SJCRH30 (cell line): Measurements from ENCODE around the gene MAEL. TPM values are rescaled to one million over a fixed set of nuclear protein-coding genes. Genes with fewer than 3 reads are reported as not detected.

Source experiments
- DNase-seq, 2 experiments: peaks; one replicate each; pipeline ENCODE4 v3.0.0-alpha.2; 2015 to 2020
- H3K27ac ChIP-seq: fragments of 250-450 bp; sonication (Bioruptor Pico); 2 replicates; pipeline ENCODE4 v1.5.1; 2020; ENCODE audit warnings: mild to moderate bottlenecking, moderate library complexity
- H3K27me3 ChIP-seq: fragments of 250-450 bp; sonication (Bioruptor Pico); 2 replicates; pipeline ENCODE4 v1.5.1; 2020; ENCODE audit warnings: mild to moderate bottlenecking, moderate library complexity
- H3K36me3 ChIP-seq: fragments of 250-450 bp; sonication (Bioruptor Pico); 2 replicates; pipeline ENCODE4 v1.5.1; 2020; ENCODE audit warnings: mild to moderate bottlenecking, moderate library complexity
- H3K4me1 ChIP-seq: fragments of 250-450 bp; sonication (Bioruptor Pico); 2 replicates; pipeline ENCODE4 v1.5.1; 2020; ENCODE audit warnings: mild to moderate bottlenecking, moderate library complexity
- H3K4me3 ChIP-seq: fragments of 250-450 bp; sonication (Bioruptor Pico); 2 replicates; pipeline ENCODE4 v1.5.1; 2020; ENCODE audit warnings: mild to moderate bottlenecking, moderate library complexity
- H3K9me3 ChIP-seq: fragments of 250-450 bp; sonication (Bioruptor Pico); replicated peaks from 2 replicates; pipeline ENCODE4 v1.5.1; 2020; ENCODE audit warnings: mild to moderate bottlenecking, moderate library complexity
- total RNA-seq: library from RNA; depleted of rRNA; stranded (reverse); fragments of >200 nt; shearing (Covaris generic); gene quantifications from 2 replicates; pipeline ENCODE4 v1.2.3, GENCODE V29; 2014

Gene MAEL
- total RNA-seq, 1 experiment from 2014 or later: not detected

DNA sequence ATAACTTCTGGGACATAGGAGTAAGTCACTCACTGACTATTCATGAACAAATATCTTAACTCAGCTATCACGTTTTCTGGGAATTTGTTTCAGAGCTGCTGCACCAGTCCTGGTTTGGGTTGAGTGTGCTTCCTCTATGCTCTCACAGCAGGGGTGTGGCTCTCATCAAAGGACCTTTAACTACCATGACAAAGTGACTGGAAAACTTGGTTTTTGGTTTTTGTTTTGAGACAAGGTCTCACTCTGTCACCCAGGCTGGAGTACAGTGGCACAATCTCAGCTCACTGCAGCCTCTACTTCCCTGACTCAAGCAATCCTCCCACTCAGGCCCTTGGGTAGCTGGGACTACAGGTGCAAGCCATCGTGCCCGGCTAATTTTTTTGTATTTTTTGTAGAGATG lies 17.8 kb upstream of the MAEL start:
- DNase-seq: no peak
- H3K27ac ChIP-seq: no peak overlapping the region
- no peaks in the 10 kb centered on the region for H3K9me3 ChIP-seq
- H3K36me3 ChIP-seq: no peaks in the 10 kb centered on the region
- no peaks in the 10 kb centered on the region for H3K4me1 ChIP-seq
- no peak overlapping the region for H3K4me3 ChIP-seq
- no peaks in the 10 kb centered on the region; the same call in 1 of the 2 replicates for H3K27me3 ChIP-seq

- H3K27me3 ChIP-seq: no peaks in the 10 kb centered on the region; the same call in 1 of the 2 replicates
- H3K4me3 ChIP-seq: no peak overlapping the region
- no peak for DNase-seq
- no peak overlapping the region for H3K27ac ChIP-seq
- H3K4me1 ChIP-seq: no peaks in the 10 kb centered on the region
- no peaks in the 10 kb centered on the region for H3K36me3 ChIP-seq
- no peaks in the 10 kb centered on the region for H3K9me3 ChIP-seq
Observed at GRCh38 chr1:166972193-166972592, 16.9 kb upstream of the MAEL start.

DNA sequence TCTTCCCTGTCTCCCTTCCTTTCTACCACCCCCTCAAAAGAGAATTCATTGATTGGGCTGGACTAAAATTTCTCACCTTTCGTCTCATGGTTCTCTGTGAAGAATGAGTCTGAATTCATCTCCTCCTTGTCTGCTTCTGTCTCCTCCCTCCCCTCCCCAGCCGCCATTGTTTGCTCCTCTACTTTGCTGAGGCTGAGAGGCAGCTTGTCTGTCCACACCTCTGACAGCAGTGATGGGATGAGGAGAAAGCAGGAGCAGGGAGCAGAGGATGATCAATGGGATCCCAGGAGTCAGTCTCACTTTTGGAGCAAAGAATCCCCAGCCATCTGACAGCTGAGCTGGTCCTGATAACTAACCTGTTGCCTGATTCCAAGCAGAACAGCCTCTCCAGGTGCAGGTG lies 16.3 kb upstream of the MAEL start:
- Histone ChIP-seq H3K4me1 (no peaks in the 10 kb centered on the region), H3K4me3 (no peak overlapping the region), H3K9me3 (no peaks in the 10 kb centered on the region), H3K27me3 (no peaks in the 10 kb centered on the region; the same call in 1 of the 2 replicates), H3K36me3 (no peaks in the 10 kb centered on the region), H3K27ac (no peak overlapping the region)
- DNase-seq: no peak

DNA sequence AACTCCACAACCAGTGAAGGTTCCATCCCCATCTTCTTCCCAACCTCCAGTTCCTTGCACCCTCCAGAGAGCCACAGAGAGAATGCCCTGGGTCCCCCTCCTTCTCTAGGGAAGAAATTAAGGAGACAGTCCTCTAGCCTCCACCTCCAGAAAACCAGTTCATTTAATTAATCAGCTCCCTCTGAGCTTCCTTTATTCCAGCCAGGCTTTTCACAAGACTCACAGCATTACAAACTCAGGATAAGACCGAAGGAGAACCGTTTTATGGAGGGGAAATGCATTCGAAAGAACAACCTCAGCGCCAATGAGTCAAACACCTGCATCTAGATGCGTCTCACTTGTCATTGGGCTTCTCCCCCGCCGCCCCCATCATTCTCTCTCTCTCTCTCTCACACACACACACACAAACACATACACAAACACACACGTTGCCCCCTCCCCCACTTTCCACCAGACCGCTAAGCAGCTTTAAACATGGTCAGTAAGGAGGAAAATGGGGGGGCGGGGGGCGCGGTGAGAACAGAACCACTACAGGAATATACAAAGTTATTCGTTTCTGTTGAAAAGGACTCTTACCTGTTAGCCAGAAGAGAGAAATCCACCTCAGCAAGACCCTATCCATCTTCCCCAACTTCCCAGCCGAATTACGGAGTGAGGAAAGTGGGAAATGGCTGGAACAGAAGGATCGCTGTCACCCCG lies 14.3 kb upstream of the MAEL start:
- Histone ChIP-seq H3K9me3 (no peaks in the 10 kb centered on the region), H3K27me3 (no peaks in the 10 kb centered on the region; the same call in 1 of the 2 replicates), H3K4me1 (no peaks in the 10 kb centered on the region), H3K4me3 (peak overlapping the region; percentile 45), H3K27ac (no peak overlapping the region), H3K36me3 (no peaks in the 10 kb centered on the region)
- no peak for DNase-seq

- Histone ChIP-seq H3K4me1 (no peaks in the 10 kb centered on the region), H3K27me3 (no peaks in the 10 kb centered on the region; the same call in 1 of the 2 replicates), H3K4me3 (peak within 1 kb of the TSS; percentile 63), H3K36me3 (no peaks in the 10 kb centered on the region), H3K27ac (no peak within 1 kb of the TSS), H3K9me3 (no peaks in the 10 kb centered on the region)
- DNase-seq: peak; percentile 19 to 44
Observed at GRCh38 chr1:166975361-166976129, 13.5 kb upstream of the MAEL start, which contains the start of gene ILDR2. ILDR2 (minus strand) TSS chr1:166975540; CDS start chr1:166975268, 272 bp downstream.

DNA sequence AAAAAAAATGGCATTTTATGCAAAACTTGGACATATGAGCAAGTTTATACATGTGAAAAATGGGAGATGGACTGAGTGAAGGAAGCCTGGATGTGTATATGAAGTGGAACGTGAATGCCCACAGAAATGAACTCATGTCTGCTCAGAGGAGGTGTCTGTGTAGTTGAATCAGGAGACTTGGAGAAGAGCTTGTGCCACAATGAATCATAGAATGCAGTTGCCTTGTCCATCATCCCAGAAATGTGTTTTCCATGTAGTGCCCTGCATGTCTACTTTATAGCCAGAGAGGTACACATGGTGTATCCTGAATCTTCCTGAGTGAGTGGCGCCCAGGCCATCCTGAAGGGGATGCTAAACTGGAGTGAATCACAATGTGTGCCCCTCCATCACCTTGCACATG lies 11.1 kb upstream of the MAEL start:
- no peak for DNase-seq
- no peak overlapping the region for H3K4me3 ChIP-seq
- H3K36me3 ChIP-seq: no peaks in the 10 kb centered on the region
- H3K27me3 ChIP-seq: no peaks in the 10 kb centered on the region; the same call in 1 of the 2 replicates
- H3K9me3 ChIP-seq: no peaks in the 10 kb centered on the region
- no peak overlapping the region for H3K27ac ChIP-seq
- no peaks in the 10 kb centered on the region for H3K4me1 ChIP-seq

DNA sequence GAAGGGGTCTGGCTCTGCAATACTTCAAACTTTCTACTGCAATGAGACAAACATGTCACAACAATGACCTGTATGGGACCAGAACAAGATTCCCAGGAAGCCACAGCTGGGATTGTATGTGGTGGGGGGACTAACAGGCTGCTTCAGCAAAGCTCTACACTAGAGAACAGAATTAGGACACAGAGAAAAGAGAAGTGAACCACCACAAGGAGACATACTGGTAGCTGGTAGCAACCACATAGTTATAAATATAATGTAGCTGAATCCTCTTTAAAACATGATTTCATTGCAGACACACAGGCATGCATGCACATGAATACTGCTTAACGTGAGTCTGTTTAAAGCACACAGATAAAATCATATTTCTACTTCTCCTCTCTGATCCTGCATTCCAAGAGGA lies 10.3 kb upstream of the MAEL start:
- no peak for DNase-seq
- Histone ChIP-seq H3K36me3 (no peaks in the 10 kb centered on the region), H3K9me3 (no peaks in the 10 kb centered on the region), H3K27ac (no peak overlapping the region), H3K4me1 (no peaks in the 10 kb centered on the region), H3K27me3 (no peaks in the 10 kb centered on the region; the same call in 1 of the 2 replicates), H3K4me3 (no peak overlapping the region)

DNA sequence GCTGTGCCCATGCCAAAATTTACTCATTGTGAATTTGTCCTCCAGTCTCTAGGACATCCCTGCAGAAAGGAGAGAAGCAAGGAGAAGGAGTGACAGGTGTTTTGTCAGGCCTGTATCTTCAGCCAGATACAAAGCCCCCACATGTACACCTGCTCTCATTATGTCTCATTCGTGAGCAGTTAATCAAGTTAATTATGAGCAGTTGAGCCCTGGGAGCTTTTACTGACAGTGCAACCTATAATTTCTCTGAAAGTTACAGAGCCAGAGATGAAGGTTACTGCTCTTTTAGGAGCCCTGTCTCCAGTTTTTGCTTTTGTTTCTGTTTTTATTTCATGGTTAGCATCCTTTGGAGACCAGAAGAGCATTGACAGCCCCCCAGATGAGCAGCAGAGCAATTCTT lies 8.7 kb upstream of the MAEL start:
- Histone ChIP-seq H3K36me3 (no peaks in the 10 kb centered on the region), H3K27ac (no peak overlapping the region), H3K4me3 (no peak overlapping the region), H3K4me1 (no peaks in the 10 kb centered on the region), H3K9me3 (no peaks in the 10 kb centered on the region), H3K27me3 (no peaks in the 10 kb centered on the region; the same call in 1 of the 2 replicates)
- DNase-seq: no peak

- no peaks in the 10 kb centered on the region; the same call in 1 of the 2 replicates for H3K27me3 ChIP-seq
- H3K27ac ChIP-seq: no peak overlapping the region
- no peaks in the 10 kb centered on the region for H3K4me1 ChIP-seq
Observed at GRCh38 chr1:166980818-166981217, 8.3 kb upstream of the MAEL start.

DNA sequence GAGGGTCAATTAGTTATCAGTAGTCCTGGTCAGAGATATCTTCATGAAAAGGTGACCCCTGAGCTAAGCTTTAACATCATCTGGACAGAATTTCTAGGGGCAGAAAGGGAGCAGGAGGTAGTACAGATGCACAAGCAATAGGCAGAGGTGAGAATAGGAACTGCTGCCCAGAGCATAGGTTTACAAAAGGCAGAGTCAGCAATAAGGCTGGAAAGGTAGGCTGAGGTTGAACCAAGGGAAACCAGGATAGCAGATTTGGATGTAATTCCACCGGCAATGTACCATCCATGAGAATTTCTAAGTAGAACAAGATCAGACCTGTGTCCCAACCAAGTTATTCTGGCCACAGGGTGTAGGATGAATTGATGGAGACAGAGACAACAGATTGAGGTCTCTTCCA lies 7.5 kb upstream of the MAEL start:
- no peak overlapping the region for H3K27ac ChIP-seq
- H3K36me3 ChIP-seq: no peaks in the 10 kb centered on the region
- no peaks in the 10 kb centered on the region for H3K9me3 ChIP-seq
- no peaks in the 10 kb centered on the region for H3K27me3 ChIP-seq
- no peak for DNase-seq
- no peaks in the 10 kb centered on the region for H3K4me1 ChIP-seq
- H3K4me3 ChIP-seq: no peak overlapping the region

More at GRCh38 chr1:166980818-166981217, 8.3 kb upstream of the MAEL start:
- no peak for DNase-seq
- H3K4me3 ChIP-seq: no peak overlapping the region
- no peaks in the 10 kb centered on the region for H3K36me3 ChIP-seq
- H3K9me3 ChIP-seq: no peaks in the 10 kb centered on the region

- no peaks in the 10 kb centered on the region for H3K36me3 ChIP-seq
- no peaks in the 10 kb centered on the region for H3K4me1 ChIP-seq
- DNase-seq: no peak
- no peaks in the 10 kb centered on the region for H3K9me3 ChIP-seq
- no peak overlapping the region for H3K27ac ChIP-seq
- H3K4me3 ChIP-seq: no peak overlapping the region
- H3K27me3 ChIP-seq: 0 out of 2 replicates have a peak, but pooled peaks cover 3% of the 10 kb centered on the region
Observed at GRCh38 chr1:166999075-166999474, 10.0 kb downstream of the MAEL start.

DNA sequence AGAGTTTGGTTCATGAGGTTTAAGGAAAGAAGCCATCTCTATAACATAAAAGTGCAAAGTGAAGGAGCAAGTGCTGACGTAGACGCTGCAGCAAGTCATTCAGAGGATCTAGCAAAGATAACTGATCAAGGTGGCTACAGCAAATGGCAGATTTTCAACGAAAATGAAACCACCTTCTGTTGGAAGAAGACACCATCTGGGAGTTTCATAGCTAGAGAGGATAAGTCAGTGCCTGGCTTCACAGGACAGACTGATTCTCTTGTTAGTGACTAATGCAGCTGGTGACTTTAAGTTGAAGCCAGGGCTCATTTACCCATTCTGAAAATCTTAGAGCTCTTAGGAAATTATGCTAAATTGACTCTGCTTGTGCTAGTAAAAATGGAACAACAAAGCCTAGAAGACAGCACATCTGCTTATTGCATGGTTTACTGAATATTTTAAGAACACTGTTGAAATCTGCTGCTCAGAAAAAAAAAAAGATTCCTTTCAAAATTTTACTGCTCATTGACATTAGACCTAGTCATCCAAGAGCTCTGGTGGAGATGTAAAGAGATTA lies 10.5 kb downstream of the MAEL start:
- H3K4me1 ChIP-seq: no peaks in the 10 kb centered on the region
- no peaks in the 10 kb centered on the region for H3K36me3 ChIP-seq
- H3K27ac ChIP-seq: no peak overlapping the region
- H3K27me3 ChIP-seq: 0 out of 2 replicates have a peak, but pooled peaks cover 3% of the 10 kb centered on the region
- no peak overlapping the region for H3K4me3 ChIP-seq
- no peak for DNase-seq
- no peaks in the 10 kb centered on the region for H3K9me3 ChIP-seq

GRCh38 chr1:167000546-167000945 lies 11.5 kb downstream of the MAEL start:
- Histone ChIP-seq H3K4me1 (no peaks in the 10 kb centered on the region), H3K27me3 (0 out of 2 replicates have a peak, but pooled peaks cover 3% of the 10 kb centered on the region), H3K36me3 (no peaks in the 10 kb centered on the region), H3K9me3 (no peaks in the 10 kb centered on the region), H3K27ac (no peak overlapping the region), H3K4me3 (no peak overlapping the region)
- no peak for DNase-seq

DNA sequence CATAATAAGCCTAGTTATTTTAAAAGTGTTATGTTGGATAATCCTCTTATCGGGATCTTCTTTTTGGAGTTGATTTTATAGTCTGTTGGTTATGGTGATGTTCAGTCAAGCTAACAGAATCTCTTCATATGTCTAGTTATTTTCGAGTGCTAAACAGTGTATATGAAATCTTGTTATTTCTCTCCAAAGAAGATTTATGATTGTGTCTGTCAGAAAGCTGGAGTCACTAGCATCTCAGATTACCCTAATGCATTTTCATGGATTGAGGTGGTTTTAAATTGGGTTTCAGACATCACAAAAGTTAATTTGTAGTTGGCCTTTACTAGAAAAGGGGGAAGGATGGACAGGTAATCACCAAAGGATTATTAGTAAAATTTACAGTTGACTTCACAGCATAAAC lies 13.3 kb downstream of the MAEL start:
- Histone ChIP-seq H3K27me3 (0 out of 2 replicates have a peak, but pooled peaks cover 3% of the 10 kb centered on the region), H3K27ac (no peak overlapping the region)

GRCh38 chr1:167003711-167004110 lies 14.6 kb downstream of the MAEL start:
- no peak overlapping the region for H3K4me3 ChIP-seq
- DNase-seq: no peak
- H3K4me1 ChIP-seq: no peaks in the 10 kb centered on the region
- H3K27me3 ChIP-seq: no peaks in the 10 kb centered on the region
- no peak overlapping the region for H3K27ac ChIP-seq
- H3K36me3 ChIP-seq: no peaks in the 10 kb centered on the region
- no peaks in the 10 kb centered on the region for H3K9me3 ChIP-seq

More for the DNA sequence above, 13.3 kb downstream of the MAEL start:
- H3K9me3 ChIP-seq: no peaks in the 10 kb centered on the region
- no peaks in the 10 kb centered on the region for H3K36me3 ChIP-seq
- DNase-seq: no peak
- H3K4me1 ChIP-seq: no peaks in the 10 kb centered on the region
- H3K4me3 ChIP-seq: no peak overlapping the region
